Muscle of leg (tissue), 11 donors: ENCODE results near the gene GNG10. TPM values are rescaled to one million over a fixed set of nuclear protein-coding genes. Genes with fewer than 3 reads are reported as not detected.

ENCODE experiments used
- DNase-seq: peaks from one replicate; pipeline ENCODE4 v3.0.0; 2013
- H3K27ac ChIP-seq: one replicate; pipeline ENCODE4 v1.5.1; 2013; ENCODE audit warnings: mild to moderate bottlenecking, low read length, control low read depth
- H3K27me3 ChIP-seq: one replicate; pipeline ENCODE4 v1.6.1; 2013; ENCODE audit warnings: low read length; ENCODE audit not compliant: control insufficient read depth, insufficient read depth
- H3K36me3 ChIP-seq: one replicate; pipeline ENCODE4 v1.6.1; 2013; ENCODE audit warnings: low read length; ENCODE audit not compliant: control insufficient read depth, insufficient read depth
- H3K4me1 ChIP-seq: one replicate; pipeline ENCODE4 v1.6.1; 2013; ENCODE audit warnings: low read length; ENCODE audit not compliant: control insufficient read depth, insufficient read depth
- H3K4me3 ChIP-seq: one replicate; pipeline ENCODE4 v1.5.1; 2013; ENCODE audit warnings: low read length, control low read depth
- H3K9me3 ChIP-seq: replicated peaks from 2 replicates; pipeline ENCODE4 v1.6.1; 2013; ENCODE audit warnings: low read depth, low read length; ENCODE audit not compliant: control insufficient read depth
- WGBS: methylation state at CpG from one replicate; pipeline ENCODE4 v1.1.5; 2013; ENCODE audit warnings: missing lambda C conversion rate; ENCODE audit not compliant: insufficient coverage; 5-methylcytosine and 5-hydroxymethylcytosine counted together
- polyA plus RNA-seq, 8 donors: library from polyadenylated mRNA; unstranded; fragments of 120-200 nt; gene quantifications; one replicate each; pipeline versions ENCODE4 v1.2.1 to v1.2.3, GENCODE V29; 2013; ENCODE audit warnings: inconsistent platforms in 1 of 8, low replicate concordance in 1 of 8; ENCODE audit not compliant: insufficient read length in 8 of 8, insufficient read depth in 1 of 8
- total RNA-seq: library from RNA; stranded (reverse); fragments of 120-200 nt; gene quantifications from one replicate; pipeline ENCODE4 v1.2.4, GENCODE V29; 2013

The GNG10 gene
- total and polyA plus RNA-seq, 9 donors = 27.4 to 60.6 (median 50.7) TPM

GRCh38 chr9:111630182-111630963, 31.0 kb upstream of the GNG10 start:
- H3K36me3 ChIP-seq = no peaks in the 10 kb centered on the region
- no peak for DNase-seq
- WGBS = 2% methylated on average over 12 of the region's 17 CpGs
- H3K27me3 ChIP-seq = no peaks in the 10 kb centered on the region
- H3K9me3 ChIP-seq = no peaks in the 10 kb centered on the region
- peak overlapping the region; percentile 87 for H3K4me3 ChIP-seq
- peak overlapping the region; percentile 23 for H3K27ac ChIP-seq
- peaks cover 14% of the 10 kb centered on the region for H3K4me1 ChIP-seq

GRCh38 chr9:111630964-111631213, 30.5 kb upstream of the GNG10 start:
- Histone ChIP-seq H3K27me3 (no peaks in the 10 kb centered on the region), H3K9me3 (no peaks in the 10 kb centered on the region), H3K27ac (peak overlapping the region; percentile 23), H3K36me3 (no peaks in the 10 kb centered on the region), H3K4me1 (peaks cover 14% of the 10 kb centered on the region), H3K4me3 (peak overlapping the region; percentile 87)
- DNase-seq = no peak
- 0% methylated on average over 6 of the region's 14 CpGs for WGBS

- peak within 1 kb of the TSS; percentile 87 for H3K4me3 ChIP-seq
- H3K27ac ChIP-seq = peak within 1 kb of the TSS; percentile 80
- H3K27me3 ChIP-seq = no peaks in the 10 kb centered on the region
- WGBS = under 1% methylated on average over 79 of the region's 79 CpGs
- peaks cover 14% of the 10 kb centered on the region for H3K4me1 ChIP-seq
- no peaks in the 10 kb centered on the region for H3K9me3 ChIP-seq
- peak; percentile 99 for DNase-seq
- no peaks in the 10 kb centered on the region for H3K36me3 ChIP-seq
These were observed 30.0 kb upstream of the GNG10 start, which contains the start of gene DNAJC25 for GRCh38 chr9:111631214-111631971. DNAJC25 (plus strand) TSS chr9:111631334; CDS start chr9:111631408, 74 bp downstream.

GRCh38 chr9:111632060-111632459, 29.3 kb upstream of the GNG10 start:
- Histone ChIP-seq H3K36me3 (no peaks in the 10 kb centered on the region), H3K27ac (peak overlapping the region; percentile 80), H3K4me1 (peaks cover 14% of the 10 kb centered on the region), H3K9me3 (no peaks in the 10 kb centered on the region), H3K4me3 (peak overlapping the region; percentile 87), H3K27me3 (no peaks in the 10 kb centered on the region)
- WGBS = 5% methylated on average over 2 of the region's 5 CpGs
- no peak for DNase-seq

- H3K36me3 ChIP-seq = no peaks in the 10 kb centered on the region
- no peaks in the 10 kb centered on the region for H3K9me3 ChIP-seq
- H3K27me3 ChIP-seq = no peaks in the 10 kb centered on the region
- no peak for DNase-seq
- peaks cover 14% of the 10 kb centered on the region for H3K4me1 ChIP-seq
- H3K4me3 ChIP-seq = no peak overlapping the region
- WGBS = 61% methylated on average over 2 of the region's 7 CpGs
- no peak overlapping the region for H3K27ac ChIP-seq
These were observed 28.6 kb upstream of the GNG10 start for GRCh38 chr9:111632695-111633388.

- no peaks in the 10 kb centered on the region for H3K36me3 ChIP-seq
- peaks cover 14% of the 10 kb centered on the region for H3K4me1 ChIP-seq
- WGBS = 67% methylated on average over 1 of the region's 1 CpG
- H3K27me3 ChIP-seq = no peaks in the 10 kb centered on the region
- DNase-seq = no peak
- no peaks in the 10 kb centered on the region for H3K9me3 ChIP-seq
- no peak overlapping the region for H3K27ac ChIP-seq
- no peak overlapping the region for H3K4me3 ChIP-seq
These were observed 28.0 kb upstream of the GNG10 start for GRCh38 chr9:111633389-111633736.

GRCh38 chr9:111634860-111635259, 26.5 kb upstream of the GNG10 start:
- H3K4me1 ChIP-seq = peaks cover 14% of the 10 kb centered on the region
- H3K27me3 ChIP-seq = no peaks in the 10 kb centered on the region
- no peak overlapping the region for H3K4me3 ChIP-seq
- DNase-seq = no peak
- H3K27ac ChIP-seq = no peak overlapping the region
- H3K9me3 ChIP-seq = no peaks in the 10 kb centered on the region
- H3K36me3 ChIP-seq = no peaks in the 10 kb centered on the region
- no CpG with 5 or more reads among the region's 1 CpG for WGBS

GRCh38 chr9:111637421-111637950, 23.9 kb upstream of the GNG10 start:
- no peaks in the 10 kb centered on the region for H3K36me3 ChIP-seq
- no peak overlapping the region for H3K4me3 ChIP-seq
- 77% methylated on average over 5 of the region's 6 CpGs for WGBS

GRCh38 chr9:111644195-111644772, 17.1 kb upstream of the GNG10 start:
- Histone ChIP-seq H3K36me3 (peaks cover 12% of the 10 kb centered on the region), H3K4me1 (no peaks in the 10 kb centered on the region), H3K27ac (no peak overlapping the region), H3K4me3 (no peak overlapping the region), H3K9me3 (no peaks in the 10 kb centered on the region), H3K27me3 (no peaks in the 10 kb centered on the region)
- WGBS = 100% methylated on average over 2 of the region's 8 CpGs
- no peak for DNase-seq

More at GRCh38 chr9:111637421-111637950, 23.9 kb upstream of the GNG10 start:
- H3K27ac ChIP-seq = no peak overlapping the region
- DNase-seq = no peak
- no peaks in the 10 kb centered on the region for H3K27me3 ChIP-seq
- no peaks in the 10 kb centered on the region for H3K9me3 ChIP-seq
- peaks cover 8% of the 10 kb centered on the region for H3K4me1 ChIP-seq

- Histone ChIP-seq H3K27ac (no peak overlapping the region), H3K9me3 (no peaks in the 10 kb centered on the region), H3K27me3 (no peaks in the 10 kb centered on the region), H3K4me1 (no peaks in the 10 kb centered on the region), H3K36me3 (peaks cover 13% of the 10 kb centered on the region), H3K4me3 (no peak overlapping the region)
- DNase-seq = no peak
- WGBS = no CpG with 5 or more reads among the region's 1 CpG
These were observed 15.6 kb upstream of the GNG10 start for GRCh38 chr9:111645806-111646205.
